AG08396 (cell line): Measurements from ENCODE around the gene TBX2.
"Not testable (repeated sequence)": the region's sequence is repeated elsewhere in the genome, so short reads cannot be mapped to it uniquely, and the experiment has no call there.

ENCODE experiments used
- DNase-seq: peaks from one replicate; pipeline ENCODE4 v3.0.0; 2012; ENCODE audit warnings: low spot score, mixed read lengths

The TBX2 gene

GRCh38 chr17:61413661-61414126 is 14.1 kb downstream of the TBX2 start:
- DNase-seq, result no peak

- peak; percentile 72 for DNase-seq
Observed at GRCh38 chr17:61414141-61414935, 14.7 kb downstream of the TBX2 start.

- no peak for DNase-seq
Observed at GRCh38 chr17:61414936-61415251, 15.3 kb downstream of the TBX2 start.

- DNase-seq, result peak; percentile 48
Observed at GRCh38 chr17:61415374-61416210, 15.9 kb downstream of the TBX2 start.

GRCh38 chr17:61416211-61416539 is 16.5 kb downstream of the TBX2 start:
- no peak for DNase-seq

- DNase-seq, result peak; percentile 96
Observed at GRCh38 chr17:61416540-61417363, 17.1 kb downstream of the TBX2 start.

GRCh38 chr17:61418449-61418848 is 18.8 kb downstream of the TBX2 start:
- DNase-seq, result no peak

GRCh38 chr17:61419496-61420046 is 19.9 kb downstream of the TBX2 start:
- no peak for DNase-seq

- no peak for DNase-seq
Observed at GRCh38 chr17:61420052-61420451, 20.4 kb downstream of the TBX2 start.

- DNase-seq, result no peak
Observed at GRCh38 chr17:61420745-61421398, 21.2 kb downstream of the TBX2 start.

GRCh38 chr17:61421460-61421859 is 21.8 kb downstream of the TBX2 start:
- no peak for DNase-seq

GRCh38 chr17:61422116-61422799 is 22.6 kb downstream of the TBX2 start:
- no peak for DNase-seq

GRCh38 chr17:61422869-61423268 is 23.2 kb downstream of the TBX2 start:
- DNase-seq, result no peak

- no peak for DNase-seq
Observed at GRCh38 chr17:61423967-61424649, 24.5 kb downstream of the TBX2 start.

GRCh38 chr17:61425682-61426481 is 26.2 kb downstream of the TBX2 start:
- peak; percentile 22 for DNase-seq

GRCh38 chr17:61426482-61427304 is 27.1 kb downstream of the TBX2 start:
- DNase-seq, result peak; percentile 49

GRCh38 chr17:61427567-61427966 is 27.9 kb downstream of the TBX2 start:
- peak; percentile 2 for DNase-seq

GRCh38 chr17:61429274-61429673 is 29.6 kb downstream of the TBX2 start:
- DNase-seq, result no peak

GRCh38 chr17:61429831-61430230 is 30.2 kb downstream of the TBX2 start:
- not testable (repeated sequence) for DNase-seq
